GM18907 (cell line): ENCODE data around the gene GBGT1.

Experiments
- ATAC-seq: cut with Tn5 transposase; IDR thresholded peaks from one replicate; pipeline ENCODE4 v1.9.1; 2021; ENCODE audit warnings: mild to moderate bottlenecking, moderate library complexity; ENCODE audit not compliant: unreplicated experiment

The GBGT1 gene

GRCh38 chr9:133144904-133145851 lies 18.5 kb downstream of the GBGT1 start:
- no peak for ATAC-seq

GRCh38 chr9:133144142-133144903 lies 19.4 kb downstream of the GBGT1 start:
- ATAC-seq: peak; percentile 48

GRCh38 chr9:133143639-133144141 lies 20.0 kb downstream of the GBGT1 start:
- ATAC-seq: no peak

- ATAC-seq: no peak
Measured at GRCh38 chr9:133142684-133143622, 20.8 kb downstream of the GBGT1 start.

- ATAC-seq: no peak
Measured at GRCh38 chr9:133141833-133142595, 21.7 kb downstream of the GBGT1 start.

GRCh38 chr9:133140606-133141005 lies 23.1 kb downstream of the GBGT1 start:
- no peak for ATAC-seq

- no peak for ATAC-seq
Measured at GRCh38 chr9:133140174-133140505, 23.6 kb downstream of the GBGT1 start.

- no peak for ATAC-seq
Measured at GRCh38 chr9:133139246-133140173, 24.2 kb downstream of the GBGT1 start.

- ATAC-seq: no peak
Measured at GRCh38 chr9:133137451-133138231, 26.1 kb downstream of the GBGT1 start.

GRCh38 chr9:133135146-133135745 lies 28.5 kb downstream of the GBGT1 start:
- ATAC-seq: no peak

- ATAC-seq: no peak
Measured at GRCh38 chr9:133134388-133135145, 29.1 kb downstream of the GBGT1 start.

- ATAC-seq: peak; percentile 83
Measured at GRCh38 chr9:133133681-133134387, 29.9 kb downstream of the GBGT1 start.

GRCh38 chr9:133132174-133132573 lies 31.5 kb downstream of the GBGT1 start:
- no peak for ATAC-seq

- ATAC-seq: no peak
Measured at GRCh38 chr9:133131506-133131905, 32.2 kb downstream of the GBGT1 start.

GRCh38 chr9:133130685-133131244 lies 32.9 kb downstream of the GBGT1 start:
- ATAC-seq: peak; percentile 30
